Measurements from ENCODE around the gene TNS1. TPM values are rescaled to one million over a fixed set of nuclear protein-coding genes. Genes with fewer than 3 reads are reported as not detected.

Gene TNS1
- total RNA-seq, 1 donor from 2014 or later: 1.6 TPM

GRCh38 chr2:217916504-217917254, 86.1 kb downstream of the TNS1 start:
- H3K4me3 ChIP-seq (ENCODE audit: low read depth, low read length): no peak overlapping the region
- TF ChIP-seq, protein P1, sequence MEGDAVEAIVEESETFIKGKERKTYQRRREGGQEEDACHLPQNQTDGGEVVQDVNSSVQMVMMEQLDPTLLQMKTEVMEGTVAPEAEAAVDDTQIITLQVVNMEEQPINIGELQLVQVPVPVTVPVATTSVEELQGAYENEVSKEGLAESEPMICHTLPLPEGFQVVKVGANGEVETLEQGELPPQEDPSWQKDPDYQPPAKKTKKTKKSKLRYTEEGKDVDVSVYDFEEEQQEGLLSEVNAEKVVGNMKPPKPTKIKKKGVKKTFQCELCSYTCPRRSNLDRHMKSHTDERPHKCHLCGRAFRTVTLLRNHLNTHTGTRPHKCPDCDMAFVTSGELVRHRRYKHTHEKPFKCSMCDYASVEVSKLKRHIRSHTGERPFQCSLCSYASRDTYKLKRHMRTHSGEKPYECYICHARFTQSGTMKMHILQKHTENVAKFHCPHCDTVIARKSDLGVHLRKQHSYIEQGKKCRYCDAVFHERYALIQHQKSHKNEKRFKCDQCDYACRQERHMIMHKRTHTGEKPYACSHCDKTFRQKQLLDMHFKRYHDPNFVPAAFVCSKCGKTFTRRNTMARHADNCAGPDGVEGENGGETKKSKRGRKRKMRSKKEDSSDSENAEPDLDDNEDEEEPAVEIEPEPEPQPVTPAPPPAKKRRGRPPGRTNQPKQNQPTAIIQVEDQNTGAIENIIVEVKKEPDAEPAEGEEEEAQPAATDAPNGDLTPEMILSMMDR (IDR thresholded peaks at IDR 0.05; ENCODE audit: insufficient read depth, low read length, severe bottlenecking): no peak
- H3K36me3 ChIP-seq (ENCODE audit: control insufficient read depth, insufficient read depth, low read length): peaks cover 2% of the 10 kb centered on the region
- no peak for DNase-seq (ENCODE audit: low read depth)
- FAIRE-seq: peak; percentile 23
- H3K27me3 ChIP-seq (ENCODE audit: control insufficient read depth, insufficient read depth, low read length): no peaks in the 10 kb centered on the region

DNA sequence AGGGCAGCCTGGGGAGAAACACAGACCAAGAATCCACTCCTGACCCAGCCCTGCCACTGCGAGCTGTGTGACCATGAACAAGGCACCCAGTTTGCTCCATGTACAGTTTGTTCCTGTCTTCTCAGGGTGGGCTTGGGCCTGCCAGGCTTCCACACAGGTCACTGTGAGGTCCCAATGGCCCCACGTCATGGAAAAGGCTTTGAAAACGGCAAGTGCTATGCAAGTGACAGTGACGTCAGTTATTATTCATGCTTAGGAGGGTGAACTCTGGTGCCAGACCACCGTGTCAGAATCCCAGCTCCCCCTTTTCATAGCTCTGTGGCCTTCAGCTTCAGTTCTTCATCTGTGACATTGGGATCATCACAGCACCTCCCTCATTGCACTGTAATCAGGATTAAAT, 87.1 kb downstream of the TNS1 start:
- no peak for DNase-seq (ENCODE audit: low read depth)
- FAIRE-seq: no peak
- Histone ChIP-seq H3K4me3 (ENCODE audit: low read depth, low read length) (no peak overlapping the region), H3K27me3 (ENCODE audit: control insufficient read depth, insufficient read depth, low read length) (no peaks in the 10 kb centered on the region), H3K36me3 (ENCODE audit: control insufficient read depth, insufficient read depth, low read length) (peaks cover 2% of the 10 kb centered on the region)
- TF ChIP-seq, protein P1 (IDR thresholded peaks at IDR 0.05; ENCODE audit: insufficient read depth, low read length, severe bottlenecking): no peak

GRCh38 chr2:217914878-217915277, 87.9 kb downstream of the TNS1 start:
- TF ChIP-seq, protein P1 (IDR thresholded peaks at IDR 0.05; ENCODE audit: insufficient read depth, low read length, severe bottlenecking): no peak
- no peaks in the 10 kb centered on the region for H3K27me3 ChIP-seq (ENCODE audit: control insufficient read depth, insufficient read depth, low read length)
- DNase-seq (ENCODE audit: low read depth) (no peak), FAIRE-seq (no peak)
- peaks cover 2% of the 10 kb centered on the region for H3K36me3 ChIP-seq (ENCODE audit: control insufficient read depth, insufficient read depth, low read length)
- no peak overlapping the region for H3K4me3 ChIP-seq (ENCODE audit: low read depth, low read length)

DNA sequence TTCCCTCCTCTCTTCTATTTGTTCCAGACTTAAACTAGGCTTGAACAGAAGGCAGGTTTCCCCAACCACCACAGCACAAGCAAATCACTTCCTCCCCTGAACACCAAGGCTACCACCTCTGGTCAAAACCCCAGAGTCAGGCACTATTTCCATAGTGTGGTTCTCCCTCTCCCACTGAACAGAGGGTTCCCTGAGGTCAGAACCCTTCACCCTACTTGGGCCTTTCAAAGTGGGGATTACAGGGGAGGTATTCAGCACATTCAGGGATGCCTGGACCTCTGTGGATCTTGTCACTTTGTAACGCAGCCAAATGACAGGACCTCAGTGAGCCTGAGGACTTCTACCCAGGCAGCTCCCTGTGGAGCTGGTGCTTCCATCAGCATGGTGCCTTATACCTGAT, 88.7 kb downstream of the TNS1 start:
- H3K4me3 ChIP-seq (ENCODE audit: low read depth, low read length): no peak overlapping the region
- no peaks in the 10 kb centered on the region for H3K27me3 ChIP-seq (ENCODE audit: control insufficient read depth, insufficient read depth, low read length)
- TF ChIP-seq, protein P1 (IDR thresholded peaks at IDR 0.05; ENCODE audit: insufficient read depth, low read length, severe bottlenecking): no peak
- FAIRE-seq (no peak), DNase-seq (ENCODE audit: low read depth) (no peak)
- peaks cover 2% of the 10 kb centered on the region for H3K36me3 ChIP-seq (ENCODE audit: control insufficient read depth, insufficient read depth, low read length)

GRCh38 chr2:217913436-217913835, 89.4 kb downstream of the TNS1 start:
- Histone ChIP-seq H3K36me3 (ENCODE audit: control insufficient read depth, insufficient read depth, low read length) (peaks cover 2% of the 10 kb centered on the region), H3K4me3 (ENCODE audit: low read depth, low read length) (no peak overlapping the region), H3K27me3 (ENCODE audit: control insufficient read depth, insufficient read depth, low read length) (no peaks in the 10 kb centered on the region)
- TF ChIP-seq, protein P1 (IDR thresholded peaks at IDR 0.05; ENCODE audit: insufficient read depth, low read length, severe bottlenecking): no peak
- FAIRE-seq: no peak
- DNase-seq (ENCODE audit: low read depth): no peak
